K562 (cell line): ENCODE results near the gene RPS19BP1. TPM values are rescaled to one million over a fixed set of nuclear protein-coding genes. Genes with fewer than 3 reads are reported as not detected.

Experiments used
- CCAR2 ChIP-seq: fragments of 200-400 bp; formaldehyde crosslinking; IDR thresholded peaks from 2 replicates; pipeline ENCODE4 v1.6.1; 2017; ENCODE audit warnings: mild to moderate bottlenecking, low read depth, low read length
- E2F1 ChIP-seq: sonication (generic); formaldehyde crosslinking; IDR thresholded peaks from 2 replicates; pipeline ENCODE4 v1.8.1; 2023; ENCODE audit warnings: mild to moderate bottlenecking, missing genetic modification reagents, moderate library complexity
- E2F3 ChIP-seq: fragments of 250-450 bp; sonication (Bioruptor Pico); IDR thresholded peaks from 2 replicates; pipeline ENCODE4 v1.4.0; 2020; ENCODE audit warnings: mild to moderate bottlenecking
- ELF1 ChIP-seq: fragments of 200-800 bp; sonication (Bioruptor generic); IDR thresholded peaks from 2 replicates; pipeline ENCODE4 v1.6.1; 2016; ENCODE audit warnings: missing genetic modification characterization, missing compliant biosample characterization
- KAT8 ChIP-seq: fragments of 450-650 bp; IDR thresholded peaks from 2 replicates; pipeline ENCODE4 v1.6.1; 2016; ENCODE audit warnings: low read depth, mild to moderate bottlenecking
- RNF2 ChIP-seq: sonication (generic); IDR thresholded peaks from 2 replicates; pipeline ENCODE4 v1.6.1; 2016
- SMAD1 ChIP-seq: fragments of 150-350 bp; IDR thresholded peaks from 2 replicates; pipeline ENCODE4 v1.6.1; 2014; ENCODE audit warnings: low read length, low read depth; ENCODE audit not compliant: partially characterized antibody
- SMARCA4 ChIP-seq: fragments of 450-650 bp; IDR thresholded peaks from 2 replicates; pipeline ENCODE4 v1.6.1; 2016
- TAF15 ChIP-seq: fragments of 200-400 bp; formaldehyde crosslinking; IDR thresholded peaks from 2 replicates; pipeline ENCODE4 v1.6.1; 2017; ENCODE audit warnings: mild to moderate bottlenecking, low read depth, low read length, moderate library complexity
- TAL1 ChIP-seq: fragments of 450-650 bp; IDR thresholded peaks from 2 replicates; pipeline ENCODE4 v1.6.1; 2016; ENCODE audit warnings: mild to moderate bottlenecking
- TCF7L2 ChIP-seq: fragments of 150-350 bp; IDR thresholded peaks from 2 replicates; pipeline ENCODE4 v1.6.1; 2016; ENCODE audit warnings: low read depth, mild to moderate bottlenecking, low read length, moderate library complexity
- TEAD1 ChIP-seq, 2 experiments: fragments of 450-650 bp in 1 of 2; sonication (generic) in 1 of 2; formaldehyde crosslinking; IDR thresholded peaks; 2 replicates each; pipeline versions ENCODE4 v1.4.0 to v1.8.0; 2020 to 2022; ENCODE audit warnings: mild to moderate bottlenecking in 2 of 2, missing genetic modification reagents in 1 of 2
- ZBTB1 ChIP-seq: sonication (generic); formaldehyde crosslinking; IDR thresholded peaks from 2 replicates; pipeline ENCODE4 v1.8.1; 2023; ENCODE audit warnings: missing genetic modification reagents, low read depth, mild to moderate bottlenecking, borderline replicate concordance
- ZFX ChIP-seq: sonication (generic); formaldehyde crosslinking; IDR thresholded peaks from 2 replicates; pipeline ENCODE4 v1.8.0; 2022; ENCODE audit warnings: mild to moderate bottlenecking, missing genetic modification reagents, moderate library complexity
- ZNF140 ChIP-seq: fragments of 250-450 bp; sonication (Bioruptor Pico); IDR thresholded peaks from 2 replicates; pipeline ENCODE4 v1.8.0; 2021; ENCODE audit warnings: moderate library complexity, mild to moderate bottlenecking, inconsistent platforms
- ZNF239 ChIP-seq: fragments of 250-450 bp; sonication (Bioruptor Pico); IDR thresholded peaks from 2 replicates; pipeline ENCODE4 v1.4.0; 2020; ENCODE audit warnings: mild to moderate bottlenecking
- ZNF639 ChIP-seq, 2 experiments: fragments of 200-800 bp in 1 of 2; sonication (Bioruptor generic) in 1 of 2; sonication (generic) in 1 of 2; formaldehyde crosslinking in 1 of 2; IDR thresholded peaks in 1 of 2; conservative IDR thresholded peaks in 1 of 2; 2 replicates each; pipeline versions ENCODE4 v1.5.0 to v1.6.1; 2016 to 2020; ENCODE audit warnings: missing compliant biosample characterization in 1 of 2, missing genetic modification characterization in 1 of 2, missing genetic modification reagents in 1 of 2
- ZNF764 ChIP-seq: fragments of 250-450 bp; sonication (Bioruptor Pico); IDR thresholded peaks from 2 replicates; pipeline ENCODE4 v1.4.0; 2020; ENCODE audit warnings: low read depth, mild to moderate bottlenecking, moderate library complexity
- ZSCAN29 ChIP-seq: fragments of 450-650 bp; IDR thresholded peaks from 2 replicates; pipeline ENCODE4 v1.6.1; 2017
- ZSCAN32 ChIP-seq: fragments of 450-650 bp; formaldehyde crosslinking; IDR thresholded peaks from 2 replicates; pipeline ENCODE4 v1.4.0; 2020; ENCODE audit warnings: mild to moderate bottlenecking, moderate library complexity
- polyA plus RNA-seq, 8 experiments: library from polyadenylated mRNA; depleted of rRNA in 4 of 8; stranded (reverse) in 5 of 8; unstranded in 3 of 8; fragments of >200 nt; fragmentation: Nextera tagmentation in 2 of 8; fragmentation: Illumina TruSeq in 1 of 8; extraction: Ambion mirVana in 2 of 8; extraction: Trizol in 1 of 8; gene quantifications; 2 replicates each; pipeline versions ENCODE4 v1.2.1 to v1.2.3, GENCODE V29; 2011 to 2014; ENCODE audit warnings: inconsistent platforms in 1 of 8, missing spikeins in 1 of 8
- total RNA-seq, 7 experiments: library from RNA; depleted of rRNA in 6 of 7; stranded (reverse); fragments of >200 nt in 6 of 7; fragmentation: Illumina TruSeq in 2 of 7; extraction: Trizol in 2 of 7; gene quantifications; 2 replicates each; pipeline versions ENCODE4 v1.2.1 to v1.2.3, GENCODE V29; 2011 to 2021; ENCODE audit warnings: low replicate concordance in 1 of 7
- TF ChIP-seq, protein P1 (sequence below): sonication (generic); formaldehyde crosslinking; IDR thresholded peaks from 2 replicates; pipeline ENCODE4 v1.8.1; 2023; ENCODE audit warnings: missing genetic modification reagents, mild to moderate bottlenecking, borderline replicate concordance

Gene RPS19BP1
- total and polyA plus RNA-seq, 9 of the 15 experiments (the other 6 are each of a cell fraction or from before 2014, with no cell fraction given), result 3.0 to 223 (median 84.3) TPM

DNA sequence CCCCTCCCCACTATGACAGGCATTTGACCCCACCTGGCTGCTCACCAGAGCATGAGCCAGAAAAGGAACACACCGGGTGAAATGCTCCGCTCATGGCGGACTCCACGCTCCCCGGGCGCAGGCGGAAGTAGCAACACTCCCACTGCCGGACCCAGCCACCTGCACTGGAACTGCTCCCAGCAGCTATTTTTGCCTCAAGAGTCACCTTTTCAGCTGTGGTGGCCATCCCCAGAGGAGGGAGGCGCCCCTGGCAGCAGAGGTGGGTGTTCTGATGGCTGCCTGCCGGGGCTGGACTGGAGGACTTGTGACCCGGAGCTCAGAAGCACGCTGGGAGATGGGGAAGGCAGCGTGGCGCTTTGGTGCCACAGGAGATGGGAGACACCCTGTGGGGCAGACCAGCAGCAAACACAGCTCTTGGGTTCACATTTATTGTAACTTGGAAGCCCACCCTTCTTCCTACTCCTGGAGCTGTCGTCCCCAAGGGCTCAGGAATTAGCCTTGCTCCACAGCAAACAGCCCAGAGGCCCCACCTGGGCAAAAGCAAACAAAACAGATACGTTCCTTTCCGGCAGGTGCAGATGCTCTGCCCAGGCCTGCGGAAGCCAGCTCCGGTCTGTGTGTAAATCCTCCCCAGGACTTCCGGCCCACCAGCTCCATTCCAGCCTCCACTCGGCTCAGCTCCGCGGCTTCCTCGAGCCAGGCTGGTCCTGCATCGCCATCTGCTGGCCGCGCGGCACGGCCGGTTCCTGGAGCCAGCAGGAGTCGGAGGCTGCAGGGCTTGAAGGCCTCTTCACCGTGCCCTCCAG is 3.7 kb downstream of the RPS19BP1 start (continued):
- TF ChIP-seq ZNF639 (CRISPR knock-in tag; conservative IDR thresholded peaks at IDR 0.05 in 1 of 2, IDR thresholded peaks at IDR 0.05 in 1 of 2), result no peak
- TF ChIP-seq SMAD1, result no peak
- TF ChIP-seq E2F3, result no peak
- no peak for TF ChIP-seq TCF7L2
- no peak; the same call in 1 of the 2 replicates for TF ChIP-seq E2F1 (CRISPR knock-in tag)
- no peak for TF ChIP-seq KAT8
- TF ChIP-seq SMARCA4, result no peak
- no peak for TF ChIP-seq ZNF239 (CRISPR knock-in tag)
- TF ChIP-seq ELF1 (tag), result peak; percentile 61
- peak in 1 of 2 experiments; percentile 65; a peak in 1 of 4 replicates for TF ChIP-seq TEAD1 (CRISPR knock-in tag; IDR thresholded peaks at IDR 0.05)
- TF ChIP-seq ZFX, result peak; percentile 70
- no peak for TF ChIP-seq ZSCAN32
- no peak for TF ChIP-seq ZBTB1
- TF ChIP-seq, protein P1, sequence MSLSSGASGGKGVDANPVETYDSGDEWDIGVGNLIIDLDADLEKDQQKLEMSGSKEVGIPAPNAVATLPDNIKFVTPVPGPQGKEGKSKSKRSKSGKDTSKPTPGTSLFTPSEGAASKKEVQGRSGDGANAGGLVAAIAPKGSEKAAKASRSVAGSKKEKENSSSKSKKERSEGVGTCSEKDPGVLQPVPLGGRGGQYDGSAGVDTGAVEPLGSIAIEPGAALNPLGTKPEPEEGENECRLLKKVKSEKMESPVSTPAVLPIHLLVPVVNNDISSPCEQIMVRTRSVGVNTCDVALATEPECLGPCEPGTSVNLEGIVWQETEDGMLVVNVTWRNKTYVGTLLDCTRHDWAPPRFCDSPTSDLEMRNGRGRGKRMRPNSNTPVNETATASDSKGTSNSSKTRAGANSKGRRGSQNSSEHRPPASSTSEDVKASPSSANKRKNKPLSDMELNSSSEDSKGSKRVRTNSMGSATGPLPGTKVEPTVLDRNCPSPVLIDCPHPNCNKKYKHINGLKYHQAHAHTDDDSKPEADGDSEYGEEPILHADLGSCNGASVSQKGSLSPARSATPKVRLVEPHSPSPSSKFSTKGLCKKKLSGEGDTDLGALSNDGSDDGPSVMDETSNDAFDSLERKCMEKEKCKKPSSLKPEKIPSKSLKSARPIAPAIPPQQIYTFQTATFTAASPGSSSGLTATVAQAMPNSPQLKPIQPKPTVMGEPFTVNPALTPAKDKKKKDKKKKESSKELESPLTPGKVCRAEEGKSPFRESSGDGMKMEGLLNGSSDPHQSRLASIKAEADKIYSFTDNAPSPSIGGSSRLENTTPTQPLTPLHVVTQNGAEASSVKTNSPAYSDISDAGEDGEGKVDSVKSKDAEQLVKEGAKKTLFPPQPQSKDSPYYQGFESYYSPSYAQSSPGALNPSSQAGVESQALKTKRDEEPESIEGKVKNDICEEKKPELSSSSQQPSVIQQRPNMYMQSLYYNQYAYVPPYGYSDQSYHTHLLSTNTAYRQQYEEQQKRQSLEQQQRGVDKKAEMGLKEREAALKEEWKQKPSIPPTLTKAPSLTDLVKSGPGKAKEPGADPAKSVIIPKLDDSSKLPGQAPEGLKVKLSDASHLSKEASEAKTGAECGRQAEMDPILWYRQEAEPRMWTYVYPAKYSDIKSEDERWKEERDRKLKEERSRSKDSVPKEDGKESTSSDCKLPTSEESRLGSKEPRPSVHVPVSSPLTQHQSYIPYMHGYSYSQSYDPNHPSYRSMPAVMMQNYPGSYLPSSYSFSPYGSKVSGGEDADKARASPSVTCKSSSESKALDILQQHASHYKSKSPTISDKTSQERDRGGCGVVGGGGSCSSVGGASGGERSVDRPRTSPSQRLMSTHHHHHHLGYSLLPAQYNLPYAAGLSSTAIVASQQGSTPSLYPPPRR (CRISPR knock-in tag), result no peak
- no peak for TF ChIP-seq TAL1
- TF ChIP-seq TAF15, result no peak
- no peak for TF ChIP-seq ZNF140 (CRISPR knock-in tag)
- no peak for TF ChIP-seq ZNF764
- TF ChIP-seq RNF2, result peak; percentile 41; the same call in 1 of the 2 replicates
- TF ChIP-seq ZSCAN29, result peak; percentile 73; the same call in 1 of the 2 replicates
- TF ChIP-seq CCAR2, result no peak
